ENCODE data around the gene EIF3D. TPM values are rescaled to one million over a fixed set of nuclear protein-coding genes. Genes with fewer than 3 reads are reported as not detected.

EIF3D gene
- polyA plus RNA-seq, 1 donor: 215 TPM

DNA sequence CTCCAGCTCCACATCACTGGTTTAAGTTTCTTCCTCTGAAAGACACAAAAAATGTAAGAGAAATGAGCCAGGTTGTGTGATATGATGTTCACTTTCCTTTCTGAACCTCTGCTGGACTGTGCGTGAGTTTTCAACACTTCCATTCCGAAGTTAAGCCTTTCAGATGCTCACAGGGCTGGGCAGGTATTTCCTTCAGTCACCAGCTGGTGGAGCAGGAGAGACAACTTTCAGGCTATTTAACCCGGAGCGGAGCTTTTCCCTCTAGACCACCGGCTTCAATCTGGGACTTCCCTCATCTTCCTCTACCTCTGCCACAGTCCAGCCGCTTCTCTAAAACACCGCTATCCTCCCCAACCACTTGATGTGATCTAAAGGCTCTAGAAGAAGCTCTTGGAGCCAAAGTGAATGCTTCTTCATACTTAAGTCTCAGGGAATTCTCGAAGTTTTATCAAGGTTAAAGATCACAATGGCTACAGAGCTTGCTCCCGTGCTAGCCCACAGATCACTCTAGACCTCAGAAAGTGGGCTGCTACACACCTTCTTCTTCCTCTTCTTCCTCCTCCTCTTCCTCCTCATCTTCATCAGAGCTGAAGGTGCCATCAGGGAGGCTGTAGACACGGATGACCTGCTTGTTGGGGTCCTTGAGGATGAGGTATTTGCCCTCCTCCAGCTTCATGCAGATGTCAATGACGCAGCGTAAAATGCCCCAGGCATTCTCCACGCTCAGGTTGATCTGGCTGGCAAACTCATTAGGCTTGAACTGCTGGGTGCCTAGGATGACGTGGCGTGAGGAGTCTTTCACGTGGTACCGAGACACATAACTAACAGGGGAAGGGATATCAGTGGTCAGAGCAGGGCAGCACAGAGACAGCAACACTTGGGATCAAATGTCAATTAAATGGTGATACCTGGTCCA, 17.7 kb downstream of the EIF3D start:
- Histone ChIP-seq H3K9me3 (ENCODE audit: control insufficient read depth, low read depth, low read length) (peaks cover 5% of the 10 kb centered on the region), H3K4me1 (ENCODE audit: control insufficient read depth, insufficient read depth, low read length) (peaks cover 10% of the 10 kb centered on the region), H3K27me3 (ENCODE audit: control insufficient read depth, insufficient read depth, low read length) (no peaks in the 10 kb centered on the region), H3K27ac (ENCODE audit: low read length) (no peak overlapping the region), H3K36me3 (ENCODE audit: control insufficient read depth, insufficient read depth, low read length) (peaks cover 56% of the 10 kb centered on the region), H3K4me3 (ENCODE audit: low read length) (no peak overlapping the region)
- WGBS (ENCODE audit: insufficient coverage, low lambda C conversion rate): 10% methylated on average over 2 of the region's 17 CpGs
- DNase-seq: peak in 1 of 2 donors; percentile 40

DNA sequence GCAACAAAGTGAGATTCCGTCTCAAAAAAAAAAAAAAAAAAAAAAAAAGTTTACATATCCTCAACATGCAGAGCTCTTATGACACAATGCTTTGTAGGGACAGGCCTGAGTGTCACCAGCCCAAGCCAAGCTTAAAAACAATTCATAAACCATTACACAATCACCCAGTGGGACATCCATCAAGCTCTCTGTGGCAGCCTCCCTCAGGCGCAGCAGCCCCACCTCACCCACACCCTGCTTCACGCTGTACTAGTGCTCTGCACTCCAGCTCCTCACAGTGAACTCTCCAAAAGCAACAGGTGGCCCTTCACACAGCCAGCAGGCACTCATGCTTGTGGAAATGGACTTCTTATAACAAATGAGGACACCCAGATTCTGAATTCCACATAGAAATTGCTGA, 18.6 kb downstream of the EIF3D start:
- peaks cover 17% of the 10 kb centered on the region for H3K4me1 ChIP-seq (ENCODE audit: control insufficient read depth, insufficient read depth, low read length)
- no peak overlapping the region for H3K4me3 ChIP-seq (ENCODE audit: low read length)
- H3K27ac ChIP-seq (ENCODE audit: low read length): no peak overlapping the region
- no peak for DNase-seq
- no peaks in the 10 kb centered on the region for H3K27me3 ChIP-seq (ENCODE audit: control insufficient read depth, insufficient read depth, low read length)
- H3K36me3 ChIP-seq (ENCODE audit: control insufficient read depth, insufficient read depth, low read length): peaks cover 48% of the 10 kb centered on the region
- peaks cover 10% of the 10 kb centered on the region for H3K9me3 ChIP-seq (ENCODE audit: control insufficient read depth, low read depth, low read length)
- no CpG with 5 or more reads among the region's 3 CpGs for WGBS (ENCODE audit: insufficient coverage, low lambda C conversion rate)

DNA sequence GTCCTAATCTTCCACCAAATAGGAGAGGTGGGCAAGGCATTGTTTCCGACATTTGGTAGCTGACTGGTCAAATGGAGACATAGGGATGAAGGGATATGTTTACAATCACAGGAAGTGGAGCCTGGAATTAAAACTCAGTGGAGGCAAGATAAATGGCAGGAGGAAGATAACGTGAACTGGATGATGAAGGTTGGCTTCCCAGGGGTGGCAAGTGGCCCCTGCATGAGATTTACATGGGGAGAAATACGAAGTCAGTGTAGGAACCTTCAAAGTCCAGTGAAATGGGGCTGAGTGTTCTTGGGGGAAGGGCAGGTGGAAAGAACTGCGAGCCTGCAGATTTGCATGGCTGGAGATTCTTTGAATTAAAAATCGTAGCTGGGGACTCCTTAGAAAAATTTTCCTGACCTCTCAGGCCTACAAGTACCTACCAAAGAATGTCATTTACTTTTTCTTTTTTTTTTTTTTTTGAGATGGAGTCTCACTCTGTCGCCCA, 21.4 kb downstream of the EIF3D start:
- no peaks in the 10 kb centered on the region for H3K27me3 ChIP-seq (ENCODE audit: control insufficient read depth, insufficient read depth, low read length)
- peaks cover 25% of the 10 kb centered on the region for H3K4me1 ChIP-seq (ENCODE audit: control insufficient read depth, insufficient read depth, low read length)
- no peak overlapping the region for H3K27ac ChIP-seq (ENCODE audit: low read length)
- H3K36me3 ChIP-seq (ENCODE audit: control insufficient read depth, insufficient read depth, low read length): peaks cover 29% of the 10 kb centered on the region
- H3K4me3 ChIP-seq (ENCODE audit: low read length): no peak overlapping the region
- WGBS (ENCODE audit: insufficient coverage, low lambda C conversion rate): 82% methylated on average over 2 of the region's 6 CpGs
- DNase-seq: no peak
- peaks cover 10% of the 10 kb centered on the region for H3K9me3 ChIP-seq (ENCODE audit: control insufficient read depth, low read depth, low read length)

DNA sequence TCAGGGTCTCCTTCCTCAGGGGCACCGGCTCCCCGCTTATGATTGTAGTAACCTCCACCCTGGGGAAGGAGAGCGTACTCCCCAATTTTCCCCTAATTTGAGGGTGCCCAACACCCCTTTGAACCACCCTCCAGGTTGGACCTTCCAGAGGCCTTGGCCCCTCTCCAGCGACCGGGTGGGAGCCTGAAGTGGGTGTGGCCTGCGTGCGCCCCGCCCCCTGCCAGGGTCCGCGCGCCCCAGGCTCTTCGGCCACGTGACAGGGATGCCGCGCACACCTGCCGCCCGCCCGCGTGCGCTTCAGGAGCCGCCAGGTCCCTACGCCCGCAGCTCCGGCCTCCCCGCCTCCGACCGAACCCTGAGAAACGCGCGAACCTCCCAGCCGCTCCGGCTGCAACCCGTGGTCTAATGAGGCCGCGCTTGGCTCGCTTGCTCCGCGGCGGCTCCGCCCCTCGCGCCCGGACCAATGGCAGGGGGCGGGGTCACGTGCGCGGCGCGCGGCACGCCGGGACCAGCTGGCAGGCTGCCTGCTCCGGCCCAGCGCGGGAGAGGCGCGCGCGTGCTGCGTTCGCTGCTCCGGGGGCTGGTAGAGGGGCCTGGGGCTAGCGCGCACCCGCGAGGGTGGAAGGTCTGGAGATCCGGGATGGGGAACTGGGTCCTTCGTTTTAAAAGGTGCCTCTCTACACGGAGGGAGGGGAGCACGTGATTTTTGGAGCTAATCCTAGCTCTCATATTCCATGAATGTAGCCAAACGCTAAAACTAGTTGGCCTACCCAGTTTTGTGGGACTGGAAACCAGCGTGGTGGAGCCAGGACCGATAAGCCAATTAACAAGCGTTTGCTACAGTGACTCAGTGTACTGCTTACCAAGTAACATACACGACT, 22.1 kb downstream of the EIF3D start, which contains the start of gene FOXRED2:
Gene FOXRED2, minus strand, starts transcription at position 404 of the 881 bp plus-strand sequence. CDS start 618 bp downstream, outside the sequence.
- Histone ChIP-seq H3K4me3 (ENCODE audit: low read length) (peak within 1 kb of the TSS; percentile 34), H3K36me3 (ENCODE audit: control insufficient read depth, insufficient read depth, low read length) (peaks cover 22% of the 10 kb centered on the region), H3K4me1 (ENCODE audit: control insufficient read depth, insufficient read depth, low read length) (peaks cover 25% of the 10 kb centered on the region), H3K27me3 (ENCODE audit: control insufficient read depth, insufficient read depth, low read length) (no peaks in the 10 kb centered on the region), H3K9me3 (ENCODE audit: control insufficient read depth, low read depth, low read length) (peaks cover 10% of the 10 kb centered on the region), H3K27ac (ENCODE audit: low read length) (peak within 1 kb of the TSS; percentile 41)
- no CpG with 5 or more reads among the region's 75 CpGs for WGBS (ENCODE audit: insufficient coverage, low lambda C conversion rate)
- DNase-seq: peak; percentile 88 to 94

DNA sequence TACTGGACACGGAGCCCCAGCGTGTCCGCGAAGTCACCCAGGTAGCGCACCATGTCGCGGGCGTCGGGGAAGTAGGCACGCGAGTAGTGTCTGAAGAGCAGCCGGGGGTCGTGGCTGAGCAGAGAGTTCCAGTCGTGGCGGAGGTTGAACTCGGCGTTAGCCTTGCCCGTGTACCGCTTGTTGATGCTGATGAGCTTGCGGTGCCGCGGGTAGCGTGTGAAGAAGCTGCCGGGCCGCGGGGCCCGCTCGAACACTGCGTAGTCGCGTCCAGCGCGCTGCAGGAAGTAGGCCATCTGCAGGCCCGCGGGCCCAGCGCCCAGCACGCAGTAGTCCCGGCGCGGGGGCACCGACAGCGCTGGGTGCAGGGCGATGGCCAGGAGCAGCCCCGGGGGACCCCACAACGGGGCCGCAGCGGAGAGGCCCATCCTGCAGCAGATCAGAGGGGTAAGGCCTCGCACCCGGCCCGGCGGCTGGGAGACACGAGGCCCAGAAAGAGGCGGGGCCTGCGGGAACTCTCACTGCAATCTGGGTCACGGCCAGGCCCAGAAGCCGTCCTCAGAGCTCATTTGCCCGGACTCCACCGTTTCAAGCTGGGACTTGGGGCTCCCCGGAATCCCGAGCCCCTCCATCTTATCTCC, 22.8 kb downstream of the EIF3D start:
- Histone ChIP-seq H3K27ac (ENCODE audit: low read length) (peak overlapping the region; percentile 41), H3K4me3 (ENCODE audit: low read length) (peak overlapping the region; percentile 34), H3K36me3 (ENCODE audit: control insufficient read depth, insufficient read depth, low read length) (peaks cover 18% of the 10 kb centered on the region), H3K4me1 (ENCODE audit: control insufficient read depth, insufficient read depth, low read length) (peaks cover 25% of the 10 kb centered on the region), H3K27me3 (ENCODE audit: control insufficient read depth, insufficient read depth, low read length) (no peaks in the 10 kb centered on the region), H3K9me3 (ENCODE audit: control insufficient read depth, low read depth, low read length) (peaks cover 10% of the 10 kb centered on the region)
- DNase-seq: no peak
- WGBS (ENCODE audit: insufficient coverage, low lambda C conversion rate): no CpG with 5 or more reads among the region's 60 CpGs

DNA sequence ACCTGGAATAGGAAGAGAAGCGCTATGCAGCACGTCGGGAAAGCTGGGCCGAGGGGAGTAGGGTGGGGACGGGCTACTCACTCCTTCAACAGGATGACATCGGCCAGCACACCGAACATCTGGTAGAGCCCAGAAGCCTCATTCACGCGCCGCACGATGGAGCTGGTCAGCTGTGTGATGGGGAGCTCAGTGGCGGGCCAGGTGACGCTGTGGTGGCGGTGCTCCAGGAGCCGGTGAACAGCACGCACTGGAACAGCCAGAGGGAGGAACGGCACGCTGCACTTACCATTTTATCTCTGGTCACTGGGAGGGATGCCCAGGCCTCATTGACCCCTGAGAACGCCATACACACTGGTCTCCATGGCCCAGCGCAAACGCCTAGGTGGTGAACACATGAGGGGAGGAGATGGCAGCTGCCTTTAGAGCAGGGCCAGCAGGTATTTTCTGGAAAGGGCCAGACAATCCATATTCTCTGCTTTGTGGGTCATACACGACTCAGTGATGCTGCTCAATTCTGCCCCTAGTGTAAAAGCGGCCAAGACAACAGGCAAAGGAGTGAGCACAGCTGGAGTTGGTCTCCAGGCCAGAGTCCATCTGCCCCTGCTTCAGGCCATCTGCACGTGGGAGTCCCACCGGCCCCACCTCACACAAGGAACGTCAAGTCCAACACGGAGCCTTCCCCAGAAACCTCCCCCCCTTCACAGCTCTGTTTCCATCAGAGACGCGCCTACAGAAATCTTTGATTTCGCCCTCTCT, 30.9 kb downstream of the EIF3D start:
- no peak for DNase-seq
- peaks cover 32% of the 10 kb centered on the region for H3K36me3 ChIP-seq (ENCODE audit: control insufficient read depth, insufficient read depth, low read length)
- no peaks in the 10 kb centered on the region for H3K4me1 ChIP-seq (ENCODE audit: control insufficient read depth, insufficient read depth, low read length)
- 100% methylated on average over 2 of the region's 30 CpGs for WGBS (ENCODE audit: insufficient coverage, low lambda C conversion rate)
- no peak overlapping the region for H3K4me3 ChIP-seq (ENCODE audit: low read length)
- H3K9me3 ChIP-seq (ENCODE audit: control insufficient read depth, low read depth, low read length): no peaks in the 10 kb centered on the region
- H3K27ac ChIP-seq (ENCODE audit: low read length): no peak overlapping the region
- no peaks in the 10 kb centered on the region for H3K27me3 ChIP-seq (ENCODE audit: control insufficient read depth, insufficient read depth, low read length)

DNA sequence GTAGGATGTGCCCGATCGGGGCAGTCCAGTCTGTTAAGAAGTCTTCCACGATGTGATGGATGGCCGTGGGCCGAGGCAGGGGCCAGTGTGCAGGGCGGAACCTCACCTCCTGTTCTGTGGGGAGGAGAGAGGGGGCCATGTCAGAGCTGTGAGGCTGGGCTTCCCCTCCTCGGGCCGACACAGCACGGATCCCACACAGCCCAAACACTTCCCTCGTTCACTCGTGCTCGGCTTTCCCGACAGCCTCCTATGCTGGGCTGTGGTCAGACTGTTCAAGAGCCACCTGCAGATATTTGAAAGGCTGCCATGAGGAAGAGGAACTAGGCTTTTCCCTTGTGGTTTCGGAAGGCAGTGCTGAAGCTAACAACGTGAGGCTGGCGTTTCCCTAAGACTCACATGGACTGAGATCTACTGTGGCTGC, 35.3 kb downstream of the EIF3D start:
- Histone ChIP-seq H3K36me3 (ENCODE audit: control insufficient read depth, insufficient read depth, low read length) (peaks cover 50% of the 10 kb centered on the region), H3K27me3 (ENCODE audit: control insufficient read depth, insufficient read depth, low read length) (no peaks in the 10 kb centered on the region), H3K27ac (ENCODE audit: low read length) (no peak overlapping the region), H3K4me3 (ENCODE audit: low read length) (no peak overlapping the region), H3K9me3 (ENCODE audit: control insufficient read depth, low read depth, low read length) (no peaks in the 10 kb centered on the region), H3K4me1 (ENCODE audit: control insufficient read depth, insufficient read depth, low read length) (no peaks in the 10 kb centered on the region)
- DNase-seq: no peak
- WGBS (ENCODE audit: insufficient coverage, low lambda C conversion rate): no CpG with 5 or more reads among the region's 16 CpGs

DNA sequence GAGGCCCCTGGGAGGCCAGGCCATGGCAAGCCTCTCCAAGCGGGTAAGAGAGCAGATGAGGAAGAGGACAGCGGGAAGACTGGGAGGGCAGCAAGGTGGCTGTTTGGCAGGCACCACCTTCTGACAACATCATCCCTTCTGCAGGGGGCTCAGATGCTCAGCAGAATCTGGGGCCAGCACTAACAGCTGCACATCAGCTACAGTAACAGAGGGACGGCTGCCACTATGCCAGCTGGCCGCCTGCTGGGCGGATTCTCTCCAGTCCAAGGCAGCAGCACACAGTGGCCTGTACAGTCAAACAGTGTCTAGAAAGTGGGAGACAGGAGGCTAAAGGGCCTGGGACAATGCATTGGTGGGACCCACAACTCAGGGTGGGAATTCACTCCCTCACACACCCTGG, 36.9 kb downstream of the EIF3D start:
- Histone ChIP-seq H3K4me3 (ENCODE audit: low read length) (no peak overlapping the region), H3K27ac (ENCODE audit: low read length) (no peak overlapping the region), H3K4me1 (ENCODE audit: control insufficient read depth, insufficient read depth, low read length) (no peaks in the 10 kb centered on the region), H3K9me3 (ENCODE audit: control insufficient read depth, low read depth, low read length) (no peaks in the 10 kb centered on the region), H3K36me3 (ENCODE audit: control insufficient read depth, insufficient read depth, low read length) (peaks cover 42% of the 10 kb centered on the region), H3K27me3 (ENCODE audit: control insufficient read depth, insufficient read depth, low read length) (no peaks in the 10 kb centered on the region)
- WGBS (ENCODE audit: insufficient coverage, low lambda C conversion rate): no CpG with 5 or more reads among the region's 5 CpGs
- no peak for DNase-seq

DNA sequence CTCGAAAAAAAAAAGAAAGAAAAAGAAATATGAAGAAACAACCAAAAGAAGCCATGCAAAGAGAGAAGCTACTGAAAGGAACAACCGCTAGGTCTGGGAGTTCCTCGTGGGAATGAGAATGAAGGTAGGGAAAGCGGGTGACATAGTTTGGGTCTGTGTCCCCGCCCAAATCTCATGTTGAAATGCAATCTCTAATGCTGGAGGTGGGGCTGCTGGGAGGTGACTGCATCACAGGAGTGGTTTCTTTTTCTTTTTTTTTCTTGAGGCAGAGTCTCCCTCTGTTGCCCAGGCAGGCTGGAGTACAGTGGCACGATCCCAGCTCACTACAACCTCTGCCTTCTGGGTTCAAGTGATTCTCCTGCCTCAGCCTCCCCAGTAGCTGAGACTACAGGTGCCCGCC, 37.8 kb downstream of the EIF3D start:
- Histone ChIP-seq H3K36me3 (ENCODE audit: control insufficient read depth, insufficient read depth, low read length) (peaks cover 42% of the 10 kb centered on the region), H3K27ac (ENCODE audit: low read length) (no peak overlapping the region), H3K27me3 (ENCODE audit: control insufficient read depth, insufficient read depth, low read length) (no peaks in the 10 kb centered on the region), H3K4me1 (ENCODE audit: control insufficient read depth, insufficient read depth, low read length) (no peaks in the 10 kb centered on the region), H3K9me3 (ENCODE audit: control insufficient read depth, low read depth, low read length) (peaks cover 4% of the 10 kb centered on the region), H3K4me3 (ENCODE audit: low read length) (no peak overlapping the region)
- DNase-seq: no peak
- WGBS (ENCODE audit: insufficient coverage, low lambda C conversion rate): 100% methylated on average over 1 of the region's 7 CpGs

Data from large intestine (tissue), 3 donors.